KMS-11 (cell line): ENCODE data around the gene GPBP1L1.

Source experiments
- H2AFZ ChIP-seq: fragments of 200-600 bp; sonication (generic); 2 replicates; pipeline ENCODE4 v1.6.1; 2016; ENCODE audit warnings: antibody characterized with exemption, mixed run types, low read depth
- H3K27ac ChIP-seq: fragments of 200-600 bp; sonication (generic); 2 replicates; pipeline ENCODE4 v1.6.1; 2016; ENCODE audit warnings: mild to moderate bottlenecking, mixed run types
- H3K27me3 ChIP-seq: fragments of 200-600 bp; sonication (generic); 2 replicates; pipeline ENCODE4 v1.6.1; 2017; ENCODE audit warnings: mild to moderate bottlenecking, low read depth, mixed run types, moderate library complexity; ENCODE audit not compliant: insufficient read depth
- H3K36me3 ChIP-seq: fragments of 200-600 bp; sonication (generic); 2 replicates; pipeline ENCODE4 v1.6.1; 2017; ENCODE audit warnings: mild to moderate bottlenecking, mixed run types; ENCODE audit not compliant: insufficient read depth
- H3K4me1 ChIP-seq: fragments of 200-600 bp; sonication (generic); 2 replicates; pipeline ENCODE4 v1.6.1; 2016; ENCODE audit warnings: mild to moderate bottlenecking, low read depth, mixed run types; ENCODE audit not compliant: poor library complexity, severe bottlenecking
- H3K4me2 ChIP-seq: fragments of 200-600 bp; sonication (generic); 2 replicates; pipeline ENCODE4 v1.7.0; 2016; ENCODE audit warnings: mild to moderate bottlenecking, mixed run types
- H3K4me3 ChIP-seq: fragments of 200-600 bp; sonication (generic); IDR thresholded peaks from 2 replicates; pipeline ENCODE4 v1.6.1; 2017; ENCODE audit warnings: low read depth, low read length, mixed read lengths; ENCODE audit not compliant: insufficient read depth
- H3K79me2 ChIP-seq: fragments of 200-600 bp; sonication (generic); 2 replicates; pipeline ENCODE4 v1.6.1; 2016; ENCODE audit warnings: low read depth, mixed run types; ENCODE audit not compliant: insufficient read depth
- H3K9ac ChIP-seq: fragments of 200-600 bp; sonication (generic); 2 replicates; pipeline ENCODE4 v1.6.1; 2016; ENCODE audit warnings: mild to moderate bottlenecking, mixed run types
- H4K20me1 ChIP-seq: fragments of 200-600 bp; sonication (generic); 2 replicates; pipeline ENCODE4 v1.6.1; 2016; ENCODE audit warnings: mild to moderate bottlenecking, mixed run types; ENCODE audit not compliant: insufficient read depth
- TF ChIP-seq, protein P1 (sequence below): fragments of 200-600 bp; sonication (generic); conservative IDR thresholded peaks from 2 replicates; pipeline ENCODE4 v1.6.1; 2017; ENCODE audit warnings: low read depth, mild to moderate bottlenecking, antibody characterized with exemption, low read length, moderate library complexity, mixed read lengths

GPBP1L1 gene

DNA sequence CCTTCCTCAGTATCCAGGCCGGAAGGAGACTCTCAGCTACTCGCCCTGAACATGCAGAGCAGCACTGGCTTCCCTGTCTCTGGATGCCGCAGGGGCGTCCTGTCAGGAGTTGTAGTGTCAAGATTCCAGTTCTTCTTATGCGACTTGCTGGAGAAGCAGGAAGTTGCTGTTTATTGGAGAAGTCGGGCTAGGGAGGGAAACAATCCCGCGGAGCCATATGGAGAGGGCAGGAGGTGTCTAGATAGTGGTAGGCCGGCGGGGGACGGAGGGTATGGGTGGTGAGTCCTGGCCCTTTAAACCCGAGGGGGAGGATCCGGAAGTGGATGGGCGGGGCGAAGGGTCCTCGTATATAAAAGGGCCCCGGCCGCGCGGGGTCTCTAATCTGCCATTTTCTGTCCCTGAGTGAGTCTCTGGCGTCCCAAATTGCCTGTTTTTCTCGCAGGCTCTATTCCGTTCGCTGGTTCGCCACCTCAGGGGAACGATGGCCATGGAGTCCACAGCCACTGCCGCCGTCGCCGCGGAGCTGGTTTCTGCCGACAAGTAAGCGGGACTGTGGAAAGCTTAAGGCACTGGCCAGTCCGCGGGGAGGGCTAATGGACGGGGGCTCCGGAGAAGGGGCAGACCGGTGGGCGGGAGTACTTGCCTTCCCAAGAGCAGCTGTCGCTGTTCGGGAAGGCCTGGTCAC, 102.5 kb downstream of the GPBP1L1 start, which contains the start of gene NASP:
Gene NASP, plus strand, starts transcription at position 376 of the 685 bp plus-strand sequence. Its CDS starts 106 bp downstream, at position 482.
- TF ChIP-seq, protein P1, sequence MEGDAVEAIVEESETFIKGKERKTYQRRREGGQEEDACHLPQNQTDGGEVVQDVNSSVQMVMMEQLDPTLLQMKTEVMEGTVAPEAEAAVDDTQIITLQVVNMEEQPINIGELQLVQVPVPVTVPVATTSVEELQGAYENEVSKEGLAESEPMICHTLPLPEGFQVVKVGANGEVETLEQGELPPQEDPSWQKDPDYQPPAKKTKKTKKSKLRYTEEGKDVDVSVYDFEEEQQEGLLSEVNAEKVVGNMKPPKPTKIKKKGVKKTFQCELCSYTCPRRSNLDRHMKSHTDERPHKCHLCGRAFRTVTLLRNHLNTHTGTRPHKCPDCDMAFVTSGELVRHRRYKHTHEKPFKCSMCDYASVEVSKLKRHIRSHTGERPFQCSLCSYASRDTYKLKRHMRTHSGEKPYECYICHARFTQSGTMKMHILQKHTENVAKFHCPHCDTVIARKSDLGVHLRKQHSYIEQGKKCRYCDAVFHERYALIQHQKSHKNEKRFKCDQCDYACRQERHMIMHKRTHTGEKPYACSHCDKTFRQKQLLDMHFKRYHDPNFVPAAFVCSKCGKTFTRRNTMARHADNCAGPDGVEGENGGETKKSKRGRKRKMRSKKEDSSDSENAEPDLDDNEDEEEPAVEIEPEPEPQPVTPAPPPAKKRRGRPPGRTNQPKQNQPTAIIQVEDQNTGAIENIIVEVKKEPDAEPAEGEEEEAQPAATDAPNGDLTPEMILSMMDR = peak; percentile 30; the same call in 1 of the 2 replicates
- Histone ChIP-seq H3K9ac (peak within 1 kb of the TSS; percentile 95), H3K79me2 (peaks cover 43% of the 10 kb centered on the region), H2AFZ (peak within 1 kb of the TSS; percentile 86), H3K4me1 (peaks cover 27% of the 10 kb centered on the region), H3K27me3 (no peaks in the 10 kb centered on the region), H4K20me1 (peaks cover 25% of the 10 kb centered on the region), H3K36me3 (no peaks in the 10 kb centered on the region), H3K27ac (peak within 1 kb of the TSS; percentile 89), H3K4me3 (peak within 1 kb of the TSS; percentile 78), H3K4me2 (peak within 1 kb of the TSS; percentile 99)

- H3K4me3 ChIP-seq = peak overlapping the region; percentile 78
- peaks cover 27% of the 10 kb centered on the region for H3K4me1 ChIP-seq
- H3K79me2 ChIP-seq = peaks cover 38% of the 10 kb centered on the region
- no peaks in the 10 kb centered on the region for H3K36me3 ChIP-seq
- peak overlapping the region; percentile 69 for H3K4me2 ChIP-seq
- H3K27ac ChIP-seq = peak overlapping the region; percentile 89; the same call in 1 of the 2 replicates
- H3K9ac ChIP-seq = peak overlapping the region; percentile 95; the same call in 1 of the 2 replicates
- H4K20me1 ChIP-seq = peaks cover 20% of the 10 kb centered on the region
- H2AFZ ChIP-seq = peak overlapping the region; percentile 86
- TF ChIP-seq, protein P1 = no peak
- H3K27me3 ChIP-seq = no peaks in the 10 kb centered on the region
Measured at GRCh38 chr1:45583264-45583665, 103.1 kb downstream of the GPBP1L1 start.
